Common myeloid progenitor, CD34-positive (primary cell): ENCODE results near the gene AUNIP.

Experiments used
- CTCF ChIA-PET: fragments of 350-600 bp; sonication (Branson Sonifier 250); formaldehyde crosslinking; loops from one replicate; lab custom pipeline; 2021; ENCODE audit warnings: antibody characterized with exemption; lab: Charles Lee
- POLR2A ChIA-PET: fragments of 350-600 bp; sonication (Branson Sonifier 250); formaldehyde crosslinking; loops from one replicate; lab custom pipeline; 2021; ENCODE audit warnings: antibody characterized with exemption; lab: Charles Lee
- DNase-seq, 3 donors: peaks; one replicate each; pipeline versions ENCODE4 v3.0.0 to v3.0.0-alpha.2; 2013
- H3K27ac ChIP-seq, 2 experiments: 1 replicate in 1 of 2; 2 replicates in 1 of 2; pipeline ENCODE4 v1.7.0; 2013; ENCODE audit warnings: inconsistent platforms in 2 of 2, low read length in 2 of 2, mild to moderate bottlenecking in 2 of 2, low read depth in 1 of 2, moderate library complexity in 1 of 2; ENCODE audit not compliant: severe bottlenecking in 2 of 2, insufficient read depth in 1 of 2, poor library complexity in 1 of 2
- H3K27me3 ChIP-seq, 5 experiments: replicated peaks in 2 of 5; 1 replicate in 3 of 5; 2 replicates in 2 of 5; pipeline versions ENCODE4 v1.6.1 to v1.7.0; 2013; ENCODE audit warnings: low read length in 4 of 5, mild to moderate bottlenecking in 2 of 5, moderate library complexity in 2 of 5, inconsistent platforms in 1 of 5; ENCODE audit not compliant: insufficient read depth in 5 of 5, control insufficient read depth in 4 of 5
- H3K36me3 ChIP-seq, 4 experiments: 1 replicate in 2 of 4; 2 replicates in 2 of 4; pipeline versions ENCODE4 v1.6.1 to v1.7.0; 2013; ENCODE audit warnings: low read length in 3 of 4, control low read depth in 1 of 4, mild to moderate bottlenecking in 1 of 4; ENCODE audit not compliant: control insufficient read depth in 4 of 4, insufficient read depth in 4 of 4
- H3K4me1 ChIP-seq, 4 experiments: 1 replicate in 3 of 4; 2 replicates in 1 of 4; pipeline versions ENCODE4 v1.6.1 to v1.7.1; 2013; ENCODE audit warnings: low read length in 3 of 4, mild to moderate bottlenecking in 3 of 4, control low read depth in 1 of 4, inconsistent platforms in 1 of 4, moderate library complexity in 1 of 4; ENCODE audit not compliant: control insufficient read depth in 4 of 4, insufficient read depth in 4 of 4; ENCODE audit errors: control extremely low read depth in 1 of 4
- H3K4me3 ChIP-seq, 7 experiments: 1 replicate in 4 of 7; 2 replicates in 3 of 7; pipeline versions ENCODE4 v1.5.1 to v1.7.0; 2013; ENCODE audit warnings: mild to moderate bottlenecking in 7 of 7, low read length in 6 of 7, moderate library complexity in 6 of 7, inconsistent platforms in 2 of 7, low read depth in 2 of 7, control low read depth in 1 of 7; ENCODE audit not compliant: insufficient read depth in 4 of 7, control insufficient read depth in 1 of 7; ENCODE audit errors: extremely low read depth in 1 of 7
- H3K9me3 ChIP-seq, 5 experiments: 1 replicate in 4 of 5; 2 replicates in 1 of 5; pipeline versions ENCODE4 v1.6.1 to v1.7.1; 2013; ENCODE audit warnings: low read length in 4 of 5, mild to moderate bottlenecking in 2 of 5, inconsistent platforms in 1 of 5, low read depth in 1 of 5, moderate library complexity in 1 of 5; ENCODE audit not compliant: control insufficient read depth in 4 of 5, insufficient read depth in 2 of 5; ENCODE audit errors: control extremely low read depth in 1 of 5
- WGBS: methylation state at CpG from one replicate; pipeline ENCODE4 v1.1.5; 2013; ENCODE audit not compliant: insufficient coverage; 5-methylcytosine and 5-hydroxymethylcytosine counted together

The AUNIP gene

DNA sequence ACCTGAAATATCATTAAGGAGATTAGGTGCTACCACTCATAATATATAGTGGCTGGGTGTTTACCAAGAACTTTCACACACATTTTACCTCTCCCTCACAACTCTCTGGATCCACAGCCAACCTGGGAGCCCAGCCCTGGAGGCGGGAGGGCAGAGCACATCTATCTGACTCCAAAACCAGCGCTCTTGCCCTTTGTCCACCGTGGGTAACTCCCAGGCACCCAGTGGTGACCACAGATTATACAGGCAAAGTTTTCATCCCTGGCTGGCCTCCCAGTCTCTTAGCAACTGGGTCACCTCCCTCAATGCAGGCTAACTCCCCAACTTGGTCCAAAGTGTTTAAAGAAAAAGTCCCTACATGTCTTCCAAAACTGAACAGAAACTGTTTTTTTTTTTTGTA, 13.9 kb upstream of the AUNIP start:
- CTCF ChIA-PET: no interaction called here
- no peak overlapping the region for H3K27ac ChIP-seq
- peak in 1 of 3 donors; percentile 26 for DNase-seq
- H3K36me3 ChIP-seq: peaks cover 0 to 17% (median 5%) of the 10 kb centered on the region in 4 experiments
- peak overlapping the region in 1 of 7 experiments; percentile 48 for H3K4me3 ChIP-seq
- WGBS: 100% methylated on average over 3 of the region's 3 CpGs
- no peaks in the 10 kb centered on the region for H3K27me3 ChIP-seq
- H3K9me3 ChIP-seq: no peaks in the 10 kb centered on the region
- POLR2A ChIA-PET: no interaction called here
- H3K4me1 ChIP-seq: peaks cover 0 to 53% (median 44%) of the 10 kb centered on the region in 4 experiments

DNA sequence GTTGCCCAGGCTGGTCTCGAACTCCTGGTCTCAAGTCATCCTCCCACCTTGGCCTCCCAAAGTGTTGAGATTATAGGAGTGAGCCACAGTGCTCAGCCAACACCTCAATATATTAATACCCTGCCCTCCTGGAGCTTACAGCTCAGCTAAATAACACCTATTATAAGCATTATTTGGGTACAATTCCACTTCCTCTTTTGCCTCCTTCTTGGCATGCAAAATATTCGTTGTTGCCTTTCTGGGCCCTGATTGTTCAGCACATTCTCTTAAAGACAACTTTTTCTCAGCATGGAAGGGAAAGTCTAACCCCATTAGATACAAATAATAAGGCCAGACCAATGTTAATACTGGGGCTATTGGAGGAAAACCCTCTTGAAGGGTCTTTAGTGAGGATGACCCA, 13.5 kb upstream of the AUNIP start:
- POLR2A ChIA-PET: no interaction called here
- peaks cover 0 to 53% (median 44%) of the 10 kb centered on the region in 4 experiments for H3K4me1 ChIP-seq
- H3K9me3 ChIP-seq: no peaks in the 10 kb centered on the region
- H3K27me3 ChIP-seq: no peaks in the 10 kb centered on the region
- no peak overlapping the region for H3K27ac ChIP-seq
- peak in 2 of 3 donors; percentile 44 to 53 for DNase-seq
- H3K4me3 ChIP-seq: peak overlapping the region in 1 of 7 experiments; percentile 48
- WGBS: 0% methylated on average over 1 of the region's 2 CpGs
- CTCF ChIA-PET: interaction anchor here (0.7 kb wide), 1 partner anchor 1286 kb away, joined by 3 read pairs; no protein-coding TSS in a partner anchor
- H3K36me3 ChIP-seq: peaks cover 0 to 21% (median 6%) of the 10 kb centered on the region in 4 experiments

DNA sequence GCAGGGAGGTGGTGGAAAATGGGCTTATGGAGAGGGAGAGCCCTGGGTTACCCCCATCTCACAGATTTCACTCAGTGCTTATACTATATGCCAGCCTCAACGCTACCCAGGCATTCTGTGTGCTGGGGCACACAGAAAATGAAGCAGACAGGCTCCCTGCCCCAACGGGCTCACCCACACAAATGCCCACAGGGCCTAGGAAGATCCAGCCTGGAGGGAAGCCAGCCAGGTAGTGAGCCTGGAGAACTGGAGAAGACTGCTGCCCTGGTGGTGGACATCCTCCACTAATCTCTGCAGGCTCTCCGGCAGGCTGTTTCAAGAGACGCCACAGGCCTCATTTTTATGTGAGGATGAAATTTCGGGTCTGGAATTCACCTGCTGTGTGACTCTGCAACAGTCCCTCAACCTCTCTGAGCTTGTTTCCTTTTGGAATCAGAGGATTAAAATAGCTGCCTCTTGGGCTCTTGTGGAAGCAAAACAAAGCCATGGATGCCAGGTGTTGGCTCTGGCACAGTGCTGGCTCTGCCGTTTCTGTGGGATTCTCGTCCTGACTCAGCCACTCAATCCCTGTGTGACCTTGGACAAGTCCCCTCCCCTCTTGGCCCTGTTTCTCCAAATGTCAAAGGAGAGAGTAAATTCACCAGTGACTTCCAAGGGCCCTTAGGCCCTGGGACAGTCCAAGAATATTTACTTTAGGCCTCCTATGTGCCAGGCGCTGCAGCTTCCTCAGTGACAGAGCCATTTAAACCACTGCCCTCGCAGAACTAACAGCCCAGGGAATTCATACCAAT, 12.6 kb upstream of the AUNIP start:
- H3K27ac ChIP-seq: no peak overlapping the region
- WGBS: 88% methylated on average over 7 of the region's 9 CpGs
- H3K4me1 ChIP-seq: peaks cover 0 to 53% (median 44%) of the 10 kb centered on the region in 4 experiments
- peaks cover 0 to 21% (median 6%) of the 10 kb centered on the region in 4 experiments for H3K36me3 ChIP-seq
- H3K4me3 ChIP-seq: no peak overlapping the region
- H3K27me3 ChIP-seq: no peaks in the 10 kb centered on the region
- DNase-seq: no peak
- no peaks in the 10 kb centered on the region for H3K9me3 ChIP-seq
- ChIA-PET CTCF (interaction anchor here (0.7 to 1.0 kb wide), 2 partner anchors 55 to 1285 kb away, joined by 3 read pairs; no protein-coding TSS in a partner anchor), POLR2A (no interaction called here)

DNA sequence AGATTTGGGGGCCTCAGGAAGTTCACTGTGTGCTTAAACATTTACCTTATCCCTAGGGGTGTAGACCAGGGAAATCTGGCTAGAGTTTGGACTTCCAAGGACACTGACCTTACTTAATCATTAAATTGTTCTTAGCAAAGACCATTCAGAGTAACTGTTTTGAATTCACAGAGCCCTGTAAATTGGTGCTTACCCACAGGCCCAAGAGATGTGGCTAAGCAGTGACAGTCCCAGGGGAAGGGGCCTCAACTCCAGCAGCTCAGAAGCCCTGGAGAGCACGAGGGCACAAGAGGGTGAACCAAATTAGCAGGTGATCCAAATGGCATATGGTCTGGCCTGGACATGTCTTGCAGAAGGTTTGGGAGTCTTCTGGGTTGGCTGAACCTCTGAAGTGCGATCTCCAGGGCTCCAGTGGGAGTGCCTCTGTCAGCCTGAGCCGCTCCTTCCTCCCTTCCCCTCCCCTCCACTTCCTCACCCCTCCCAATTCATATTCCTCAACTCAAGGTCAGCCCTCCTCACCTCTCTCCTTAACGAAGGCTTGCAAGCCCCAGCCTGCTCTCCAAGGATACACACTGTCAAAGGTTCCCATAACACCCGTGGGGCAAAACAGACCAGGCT, 11.9 kb upstream of the AUNIP start:
- DNase-seq: no peak
- Histone ChIP-seq H3K27ac (no peak overlapping the region), H3K9me3 (no peaks in the 10 kb centered on the region), H3K27me3 (no peaks in the 10 kb centered on the region), H3K36me3 (peaks cover 0 to 21% (median 6%) of the 10 kb centered on the region in 4 experiments), H3K4me3 (no peak overlapping the region), H3K4me1 (peaks cover 0 to 52% (median 43%) of the 10 kb centered on the region in 4 experiments)
- ChIA-PET POLR2A (interaction anchor here (0.7 kb wide), 1 partner anchor 10 kb away, joined by 3 read pairs; no protein-coding TSS in a partner anchor), CTCF (interaction anchor here (0.8 to 1.0 kb wide), 4 partner anchors 23 to 56 kb away, joined by 3 to 4 read pairs (median 3); no protein-coding TSS in a partner anchor)
- WGBS: 17% methylated on average over 2 of the region's 5 CpGs

DNA sequence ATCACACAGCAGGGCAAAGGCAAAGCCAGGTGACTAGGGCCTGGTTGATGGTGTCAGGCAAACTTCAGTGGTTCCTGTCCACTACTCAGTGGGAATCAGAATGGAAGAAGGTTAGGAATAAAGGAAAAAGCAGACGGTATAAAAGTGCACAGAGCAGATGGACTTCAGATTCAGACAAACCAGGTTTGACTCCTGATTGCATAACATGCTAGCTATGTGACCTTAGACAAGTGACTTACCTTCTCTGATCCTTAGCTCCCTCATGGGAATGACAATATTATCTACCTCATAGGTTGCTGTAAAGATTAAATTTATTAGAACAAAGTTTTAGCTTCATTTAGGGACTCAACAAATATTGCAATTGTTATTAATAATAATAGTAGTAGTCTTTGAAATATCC, 11.4 kb upstream of the AUNIP start:
- CTCF ChIA-PET: interaction anchor here (0.8 to 2.2 kb wide), 4 partner anchors 24 to 35 kb away, joined by 3 to 8 read pairs (median 4); no protein-coding TSS in a partner anchor
- peaks cover 0 to 21% (median 6%) of the 10 kb centered on the region in 4 experiments for H3K36me3 ChIP-seq
- POLR2A ChIA-PET: interaction anchor here (0.7 kb wide), 1 partner anchor 10 kb away, joined by 3 read pairs; no protein-coding TSS in a partner anchor

DNA sequence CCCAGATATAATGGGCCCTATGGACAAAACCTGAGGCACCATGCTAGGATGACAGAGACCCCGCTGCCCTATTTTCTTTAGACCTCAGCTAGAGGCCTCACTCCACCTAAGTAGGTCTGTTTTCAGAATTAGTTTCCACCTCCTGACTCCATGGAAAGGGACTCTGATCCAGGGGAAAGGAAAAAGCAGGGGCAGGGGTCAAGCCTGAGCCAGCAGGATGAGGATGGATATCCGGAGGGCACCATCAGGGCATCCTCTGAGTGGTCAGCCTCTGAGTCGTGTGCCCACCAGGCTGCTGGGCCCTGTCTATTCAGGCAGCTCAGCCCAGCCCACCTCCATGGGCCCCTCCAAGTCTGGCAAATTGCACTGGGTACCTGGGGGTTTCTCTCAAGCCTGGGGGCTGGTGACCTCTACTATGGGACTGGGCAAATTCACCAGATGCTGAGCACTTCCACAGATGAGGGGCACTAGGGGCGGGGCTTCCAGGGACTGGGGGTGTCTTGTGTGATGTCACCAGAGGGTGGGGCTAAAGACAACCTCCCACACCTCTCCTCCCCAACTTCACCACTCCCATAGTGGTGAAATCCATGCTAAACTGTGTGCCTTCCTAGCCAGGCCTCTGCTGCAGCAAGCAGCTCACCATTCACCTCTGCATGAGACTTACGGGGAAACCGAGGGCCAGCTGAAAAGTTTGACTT, 10.8 kb upstream of the AUNIP start:
- Histone ChIP-seq H3K27me3 (no peaks in the 10 kb centered on the region), H3K4me1 (peaks cover 0 to 47% (median 34%) of the 10 kb centered on the region in 4 experiments), H3K27ac (no peak overlapping the region), H3K9me3 (no peaks in the 10 kb centered on the region), H3K36me3 (peaks cover 0 to 23% (median 6%) of the 10 kb centered on the region in 4 experiments), H3K4me3 (no peak overlapping the region)
- WGBS: 89% methylated on average over 6 of the region's 6 CpGs
- ChIA-PET CTCF (interaction anchor here (0.8 to 2.2 kb wide), 3 partner anchors 25 to 31 kb away, joined by 3 to 8 read pairs (median 4); no protein-coding TSS in a partner anchor), POLR2A (interaction anchor here (0.7 kb wide), 1 partner anchor 9 kb away, joined by 3 read pairs; no protein-coding TSS in a partner anchor)
- DNase-seq: peak in 2 of 3 donors; percentile 12 to 14

More for the DNA sequence above, 11.4 kb upstream of the AUNIP start:
- DNase-seq: no peak
- no peaks in the 10 kb centered on the region for H3K27me3 ChIP-seq
- 100% methylated on average over 1 of the region's 1 CpG for WGBS
- no peaks in the 10 kb centered on the region for H3K9me3 ChIP-seq
- no peak overlapping the region for H3K4me3 ChIP-seq
- no peak overlapping the region for H3K27ac ChIP-seq
- H3K4me1 ChIP-seq: peaks cover 0 to 50% (median 37%) of the 10 kb centered on the region in 4 experiments
